Ovary (tissue), 3 donors: ENCODE data around the gene KRT72.

Source experiments
- CTCF ChIP-seq, 3 donors: fragments of 450-650 bp in 2 of 3; fragments of 200-600 bp in 1 of 3; IDR thresholded peaks; one replicate each; pipeline versions ENCODE4 v1.5.1 to v1.8.0; 2016 to 2022; ENCODE audit warnings: antibody characterized with exemption in 3 of 3, mild to moderate bottlenecking in 1 of 3
- POLR2A ChIP-seq: fragments of 450-650 bp; IDR thresholded peaks from one replicate; pipeline ENCODE4 v1.6.1; 2017; ENCODE audit warnings: antibody characterized with exemption, mild to moderate bottlenecking, moderate library complexity
- donor health status: DM: no; HTN: no; CAD: no.

DNA sequence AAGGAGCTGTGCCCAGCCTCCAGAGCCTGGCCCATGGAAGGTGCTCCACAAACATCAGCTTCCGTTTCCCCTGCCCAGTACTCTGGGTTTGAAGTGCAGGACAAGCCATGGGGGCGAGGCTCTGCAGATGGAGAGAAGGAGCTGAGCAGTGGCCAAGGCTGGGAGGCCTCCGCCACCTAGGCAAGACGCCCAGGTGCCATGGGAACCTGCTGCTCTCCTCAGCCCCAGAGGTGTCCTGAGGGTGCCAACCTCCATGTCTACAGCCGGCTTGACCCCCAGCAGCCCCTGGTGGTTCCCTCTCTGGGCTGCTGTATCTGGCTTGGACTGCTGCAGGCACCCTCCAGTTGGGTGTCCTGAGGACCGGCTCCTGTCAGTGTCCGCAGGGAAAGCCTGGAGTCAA is 60.7 kb downstream of the KRT72 start:
- TF ChIP-seq CTCF (IDR thresholded peaks at IDR 0.05) (no peak), POLR2A (no peak)
